GM06990 (cell line): ENCODE results near the gene REPS1.

ENCODE experiments used
- DNase-seq: peaks from one replicate; pipeline ENCODE4 v3.0.0-alpha.2; 2011; ENCODE audit not compliant: insufficient read length; ENCODE audit errors: extremely low read depth
- H3K27me3 ChIP-seq: replicated peaks from 2 replicates; pipeline ENCODE4 v1.6.0; 2011; ENCODE audit warnings: low read length; ENCODE audit not compliant: control insufficient read depth, insufficient read depth
- H3K36me3 ChIP-seq: 2 replicates; pipeline ENCODE4 v1.5.1; 2011; ENCODE audit warnings: low read length; ENCODE audit not compliant: control insufficient read depth, insufficient read depth
- H3K4me3 ChIP-seq: replicated peaks from 2 replicates; pipeline ENCODE4 v1.5.1; 2011; ENCODE audit warnings: low read depth, mild to moderate bottlenecking, control low read depth, low read length
- TF ChIP-seq, protein P1 (sequence below): IDR thresholded peaks from 2 replicates; pipeline ENCODE4 v1.5.1; 2011; ENCODE audit warnings: low read length, control low read depth, mild to moderate bottlenecking, inconsistent platforms; ENCODE audit not compliant: insufficient read depth, poor library complexity, severe bottlenecking

Gene REPS1

DNA sequence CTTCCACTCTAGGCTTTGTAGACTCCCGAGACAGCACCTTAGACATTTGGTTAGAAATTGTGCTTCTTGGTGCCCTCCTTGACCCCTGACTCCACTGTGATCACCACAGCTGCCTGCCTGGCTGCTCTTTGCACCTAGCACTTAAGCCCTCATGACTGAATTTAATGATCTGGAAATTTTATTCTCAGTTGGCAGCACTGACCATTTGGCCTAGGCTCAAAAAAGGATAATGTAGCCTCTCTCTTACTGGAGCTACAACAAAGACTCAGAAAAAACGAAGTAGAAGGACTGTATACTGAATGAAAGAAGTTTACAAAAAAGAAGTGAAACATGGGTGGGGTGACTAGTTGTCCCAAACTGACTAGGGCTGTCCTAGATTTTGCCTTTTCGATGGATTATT, 29.2 kb upstream of the REPS1 start:
- H3K36me3 ChIP-seq: no peaks in the 10 kb centered on the region
- TF ChIP-seq, protein P1, sequence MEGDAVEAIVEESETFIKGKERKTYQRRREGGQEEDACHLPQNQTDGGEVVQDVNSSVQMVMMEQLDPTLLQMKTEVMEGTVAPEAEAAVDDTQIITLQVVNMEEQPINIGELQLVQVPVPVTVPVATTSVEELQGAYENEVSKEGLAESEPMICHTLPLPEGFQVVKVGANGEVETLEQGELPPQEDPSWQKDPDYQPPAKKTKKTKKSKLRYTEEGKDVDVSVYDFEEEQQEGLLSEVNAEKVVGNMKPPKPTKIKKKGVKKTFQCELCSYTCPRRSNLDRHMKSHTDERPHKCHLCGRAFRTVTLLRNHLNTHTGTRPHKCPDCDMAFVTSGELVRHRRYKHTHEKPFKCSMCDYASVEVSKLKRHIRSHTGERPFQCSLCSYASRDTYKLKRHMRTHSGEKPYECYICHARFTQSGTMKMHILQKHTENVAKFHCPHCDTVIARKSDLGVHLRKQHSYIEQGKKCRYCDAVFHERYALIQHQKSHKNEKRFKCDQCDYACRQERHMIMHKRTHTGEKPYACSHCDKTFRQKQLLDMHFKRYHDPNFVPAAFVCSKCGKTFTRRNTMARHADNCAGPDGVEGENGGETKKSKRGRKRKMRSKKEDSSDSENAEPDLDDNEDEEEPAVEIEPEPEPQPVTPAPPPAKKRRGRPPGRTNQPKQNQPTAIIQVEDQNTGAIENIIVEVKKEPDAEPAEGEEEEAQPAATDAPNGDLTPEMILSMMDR: no peak
- no peak for DNase-seq
- no peaks in the 10 kb centered on the region for H3K27me3 ChIP-seq
- no peak overlapping the region for H3K4me3 ChIP-seq

GRCh38 chr6:139016337-139017213, 28.5 kb upstream of the REPS1 start:
- DNase-seq: no peak

DNA sequence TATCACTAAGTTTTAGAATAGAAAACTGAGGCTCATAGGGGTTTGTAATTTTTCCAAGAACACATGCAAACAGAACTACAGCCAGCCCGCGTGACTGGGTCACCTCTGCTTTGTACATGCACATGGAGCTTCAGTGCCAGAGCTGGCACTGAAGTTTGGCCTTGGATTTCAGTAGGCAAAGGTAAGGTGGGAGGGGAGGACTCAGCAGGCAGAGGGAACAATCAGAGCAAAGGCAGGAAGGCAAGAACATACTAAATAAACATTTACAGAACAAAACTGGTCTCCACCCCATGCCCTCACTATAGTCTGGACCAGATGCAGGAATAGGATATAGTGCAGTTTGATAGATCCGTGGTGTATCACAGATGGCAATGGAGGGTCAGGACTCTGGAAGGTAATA, 26.9 kb upstream of the REPS1 start:
- no peak overlapping the region for H3K4me3 ChIP-seq
- no peaks in the 10 kb centered on the region for H3K36me3 ChIP-seq
- TF ChIP-seq, protein P1: no peak
- no peaks in the 10 kb centered on the region for H3K27me3 ChIP-seq
- no peak for DNase-seq

More at GRCh38 chr6:139016337-139017213, 28.5 kb upstream of the REPS1 start:
- TF ChIP-seq, protein P1: no peak
- H3K36me3 ChIP-seq: no peaks in the 10 kb centered on the region
- H3K27me3 ChIP-seq: no peaks in the 10 kb centered on the region
- no peak overlapping the region for H3K4me3 ChIP-seq

DNA sequence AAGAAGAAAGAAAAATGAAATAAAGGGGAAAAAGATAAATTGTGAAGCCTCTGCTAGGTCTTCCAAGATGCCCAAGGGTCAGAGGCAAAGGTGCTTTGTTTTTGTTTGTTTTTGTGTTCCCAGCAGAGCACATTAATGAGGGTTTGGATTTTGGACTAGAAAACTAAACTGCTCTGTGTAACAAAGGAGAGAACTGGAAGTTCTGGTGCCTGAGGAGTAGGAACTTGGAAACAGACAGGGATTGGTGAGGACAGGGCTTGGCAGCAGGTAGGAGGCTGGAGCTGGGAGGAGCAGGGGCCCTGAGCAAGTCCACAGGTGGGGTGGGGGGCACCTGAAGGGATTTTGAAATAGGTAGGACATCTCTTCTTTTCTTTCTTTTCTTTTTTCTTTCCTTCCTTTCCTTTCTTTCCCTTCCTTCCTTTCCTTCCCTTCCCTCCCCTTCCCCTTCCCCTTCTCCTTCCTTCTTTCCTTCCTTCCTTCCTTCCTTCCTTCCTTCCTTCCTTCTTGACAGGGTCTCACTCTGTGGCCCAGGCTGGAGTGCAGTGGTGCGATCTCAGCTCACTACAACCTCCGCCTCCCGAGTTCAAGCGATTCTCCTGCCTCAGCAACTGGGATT, 25.2 kb upstream of the REPS1 start:
- H3K36me3 ChIP-seq: no peaks in the 10 kb centered on the region
- no peak overlapping the region for H3K4me3 ChIP-seq
- DNase-seq: no peak
- no peaks in the 10 kb centered on the region for H3K27me3 ChIP-seq
- TF ChIP-seq, protein P1: no peak

DNA sequence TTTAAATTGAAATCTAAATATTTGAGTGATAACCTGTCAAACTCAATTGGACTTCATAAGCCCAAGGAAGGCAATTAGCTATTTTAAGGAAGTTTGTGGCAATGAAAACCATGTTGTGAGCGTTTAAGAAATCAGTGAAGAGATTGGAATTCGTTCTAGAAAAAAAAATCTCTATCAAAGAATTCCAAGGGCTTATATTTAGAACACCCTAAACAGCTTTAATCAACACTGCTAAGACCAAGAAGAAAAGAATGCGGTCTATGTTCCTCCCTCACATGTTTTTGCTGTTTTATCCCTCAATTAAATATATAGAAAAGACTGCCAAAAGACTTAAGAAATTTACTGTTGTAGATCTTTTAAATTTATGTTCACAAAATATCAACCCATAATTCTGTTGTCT, 23.9 kb upstream of the REPS1 start:
- TF ChIP-seq, protein P1: no peak
- Histone ChIP-seq H3K36me3 (no peaks in the 10 kb centered on the region), H3K4me3 (no peak overlapping the region), H3K27me3 (no peaks in the 10 kb centered on the region)
- DNase-seq: no peak
